Nephron progenitor cell (in vitro differentiated cells): ENCODE data around the gene ATXN7L2.

Experiments
- DNase-seq: peaks from one replicate; pipeline ENCODE4 v3.0.0; 2021
- H3K27ac Mint-ChIP-seq: 2 replicates; pipeline ENCODE4 v1.8.0; 2021; ENCODE audit warnings: mild to moderate bottlenecking, moderate library complexity, mixed read lengths
- H3K27me3 Mint-ChIP-seq: 2 replicates; pipeline ENCODE4 v1.8.0; 2021; ENCODE audit warnings: mild to moderate bottlenecking, low read depth, mixed read lengths; ENCODE audit not compliant: poor library complexity
- H3K36me3 Mint-ChIP-seq: 2 replicates; pipeline ENCODE4 v1.8.0; 2021; ENCODE audit warnings: low read depth, mixed read lengths
- H3K4me1 Mint-ChIP-seq: 2 replicates; pipeline ENCODE4 v1.8.0; 2021; ENCODE audit warnings: mixed read lengths
- H3K4me3 Mint-ChIP-seq: 2 replicates; pipeline ENCODE4 v1.8.0; 2021; ENCODE audit warnings: mild to moderate bottlenecking, moderate library complexity, mixed read lengths
- H3K9me3 Mint-ChIP-seq: 2 replicates; pipeline ENCODE4 v1.8.0; 2021; ENCODE audit warnings: mild to moderate bottlenecking, moderate library complexity, mixed read lengths
- TF ChIP-seq, protein P1 (sequence below): fragments of 200-600 bp; sonication (generic); IDR thresholded peaks from 2 replicates; pipeline ENCODE4 v1.5.0; 2021; ENCODE audit warnings: antibody characterized with exemption

Gene ATXN7L2

DNA sequence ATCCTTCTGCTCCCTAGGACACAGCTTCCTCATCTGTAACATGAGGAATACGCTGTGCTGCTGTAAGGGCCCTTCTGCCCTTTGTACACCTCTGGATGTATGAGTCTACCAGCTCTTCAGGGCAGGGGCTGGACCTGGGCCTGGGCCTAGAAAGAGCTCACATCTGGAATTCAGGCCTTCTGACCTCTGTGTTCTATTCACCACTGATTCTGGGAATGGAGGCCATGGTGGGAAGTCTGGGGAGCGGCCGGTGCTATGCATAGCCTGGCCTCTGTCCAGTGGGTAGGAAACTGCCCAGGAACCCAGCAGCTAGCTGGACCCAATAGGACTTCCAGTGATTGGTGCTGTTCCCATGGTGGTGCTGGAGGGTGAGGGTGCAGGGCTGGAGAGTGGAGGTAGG, 45.0 kb downstream of the ATXN7L2 start:
- Mint-ChIP-seq H3K9me3 (peaks cover 6% of the 10 kb centered on the region), H3K27ac (no peak overlapping the region), H3K36me3 (no peaks in the 10 kb centered on the region), H3K4me1 (peaks cover 73% of the 10 kb centered on the region), H3K4me3 (no peak overlapping the region), H3K27me3 (peaks cover 24% of the 10 kb centered on the region)
- TF ChIP-seq, protein P1, sequence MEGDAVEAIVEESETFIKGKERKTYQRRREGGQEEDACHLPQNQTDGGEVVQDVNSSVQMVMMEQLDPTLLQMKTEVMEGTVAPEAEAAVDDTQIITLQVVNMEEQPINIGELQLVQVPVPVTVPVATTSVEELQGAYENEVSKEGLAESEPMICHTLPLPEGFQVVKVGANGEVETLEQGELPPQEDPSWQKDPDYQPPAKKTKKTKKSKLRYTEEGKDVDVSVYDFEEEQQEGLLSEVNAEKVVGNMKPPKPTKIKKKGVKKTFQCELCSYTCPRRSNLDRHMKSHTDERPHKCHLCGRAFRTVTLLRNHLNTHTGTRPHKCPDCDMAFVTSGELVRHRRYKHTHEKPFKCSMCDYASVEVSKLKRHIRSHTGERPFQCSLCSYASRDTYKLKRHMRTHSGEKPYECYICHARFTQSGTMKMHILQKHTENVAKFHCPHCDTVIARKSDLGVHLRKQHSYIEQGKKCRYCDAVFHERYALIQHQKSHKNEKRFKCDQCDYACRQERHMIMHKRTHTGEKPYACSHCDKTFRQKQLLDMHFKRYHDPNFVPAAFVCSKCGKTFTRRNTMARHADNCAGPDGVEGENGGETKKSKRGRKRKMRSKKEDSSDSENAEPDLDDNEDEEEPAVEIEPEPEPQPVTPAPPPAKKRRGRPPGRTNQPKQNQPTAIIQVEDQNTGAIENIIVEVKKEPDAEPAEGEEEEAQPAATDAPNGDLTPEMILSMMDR: no peak
- DNase-seq: no peak

DNA sequence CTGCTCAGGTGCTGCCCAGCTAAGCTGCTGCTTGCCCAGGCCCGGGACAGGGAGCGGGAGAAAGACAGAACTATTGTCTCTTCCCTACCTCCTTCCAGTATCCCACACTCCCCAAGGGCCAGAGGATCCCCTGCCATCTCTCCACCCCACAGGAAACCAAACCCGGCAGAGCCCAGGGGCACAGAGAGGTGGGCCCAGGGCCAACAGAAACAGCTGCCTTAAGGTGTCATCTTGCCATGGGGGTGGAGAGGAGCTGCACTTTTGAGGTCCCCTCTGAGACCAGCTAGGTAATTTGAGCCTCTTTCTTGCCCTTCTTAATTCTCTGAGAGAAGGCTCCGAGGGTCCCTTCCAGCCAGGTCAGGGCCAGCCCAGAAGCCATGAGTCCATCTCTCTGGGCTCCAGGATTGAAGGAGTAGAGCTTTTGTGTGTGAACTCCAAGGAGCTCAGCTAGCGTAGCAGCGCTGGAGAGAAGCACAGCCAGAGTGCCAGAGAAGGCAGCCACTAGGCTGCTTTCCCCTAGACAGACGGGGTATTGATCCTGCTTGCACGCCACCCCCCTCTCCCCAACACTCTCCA, 46.3 kb downstream of the ATXN7L2 start:
- H3K36me3 Mint-ChIP-seq: no peaks in the 10 kb centered on the region
- H3K9me3 Mint-ChIP-seq: no peaks in the 10 kb centered on the region
- DNase-seq: no peak
- TF ChIP-seq, protein P1: no peak
- H3K27ac Mint-ChIP-seq: peak overlapping the region; percentile 86
- H3K27me3 Mint-ChIP-seq: peaks cover 19% of the 10 kb centered on the region
- peak overlapping the region; percentile 47 for H3K4me3 Mint-ChIP-seq
- peaks cover 73% of the 10 kb centered on the region for H3K4me1 Mint-ChIP-seq

DNA sequence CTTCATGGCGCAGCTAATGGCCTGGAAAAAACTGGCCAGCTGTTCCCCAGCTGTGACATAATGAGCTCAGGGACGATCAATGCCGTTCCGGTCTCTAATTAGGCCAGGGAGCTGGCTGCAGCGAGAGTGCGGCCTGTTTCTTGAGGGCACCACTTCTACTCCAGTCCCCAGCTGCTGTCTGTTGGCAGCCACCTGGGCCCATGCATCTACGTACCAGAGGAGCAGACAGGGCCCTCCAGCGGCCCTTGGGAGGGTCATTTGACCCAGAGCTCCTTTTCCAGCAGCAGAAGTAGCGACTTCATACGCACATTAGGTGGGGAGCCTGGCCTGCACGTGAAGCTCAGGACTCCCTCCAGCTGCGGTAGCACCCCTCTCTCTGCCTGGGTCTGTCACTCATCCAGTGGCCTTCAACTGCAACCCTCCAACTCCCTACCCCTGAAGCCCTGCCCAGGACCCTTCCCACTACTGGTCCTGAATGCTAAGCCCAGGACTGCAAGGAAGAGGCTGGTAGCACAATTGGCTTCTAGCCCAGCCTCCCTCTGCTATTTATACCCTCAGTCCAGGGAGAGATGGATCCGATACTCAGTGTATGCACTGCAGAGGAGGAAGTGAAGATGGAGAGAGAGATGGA, 46.9 kb downstream of the ATXN7L2 start:
- Mint-ChIP-seq H3K4me1 (peaks cover 70% of the 10 kb centered on the region), H3K27ac (peak overlapping the region; percentile 24), H3K9me3 (no peaks in the 10 kb centered on the region), H3K4me3 (peak overlapping the region; percentile 47), H3K27me3 (peaks cover 22% of the 10 kb centered on the region), H3K36me3 (no peaks in the 10 kb centered on the region)
- peak; percentile 43 for DNase-seq
- TF ChIP-seq, protein P1: no peak

DNA sequence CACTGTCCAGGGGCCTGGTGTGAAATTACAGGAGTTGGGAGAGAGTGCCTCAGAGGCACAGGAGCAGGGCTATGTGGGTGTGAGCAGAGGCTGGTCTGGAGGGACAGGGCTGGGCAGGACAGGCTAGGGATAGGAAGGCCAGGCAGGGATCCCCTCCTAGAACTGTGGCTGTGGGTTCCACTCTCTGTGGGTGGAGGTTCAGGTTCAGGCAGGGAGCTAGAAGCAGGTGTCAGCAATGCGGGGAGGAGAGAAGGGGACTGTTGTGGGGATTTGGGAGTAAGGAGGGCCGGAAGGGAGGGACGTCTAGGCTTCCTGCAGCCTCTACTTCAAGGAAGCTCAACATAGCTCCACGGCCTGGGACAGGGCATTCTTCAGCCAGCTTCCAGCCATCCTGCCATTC, 47.7 kb downstream of the ATXN7L2 start:
- Mint-ChIP-seq H3K27me3 (peaks cover 14% of the 10 kb centered on the region), H3K4me1 (peaks cover 62% of the 10 kb centered on the region), H3K4me3 (peak overlapping the region; percentile 12), H3K36me3 (no peaks in the 10 kb centered on the region), H3K9me3 (no peaks in the 10 kb centered on the region), H3K27ac (no peak overlapping the region)
- DNase-seq: no peak
- TF ChIP-seq, protein P1: no peak

DNA sequence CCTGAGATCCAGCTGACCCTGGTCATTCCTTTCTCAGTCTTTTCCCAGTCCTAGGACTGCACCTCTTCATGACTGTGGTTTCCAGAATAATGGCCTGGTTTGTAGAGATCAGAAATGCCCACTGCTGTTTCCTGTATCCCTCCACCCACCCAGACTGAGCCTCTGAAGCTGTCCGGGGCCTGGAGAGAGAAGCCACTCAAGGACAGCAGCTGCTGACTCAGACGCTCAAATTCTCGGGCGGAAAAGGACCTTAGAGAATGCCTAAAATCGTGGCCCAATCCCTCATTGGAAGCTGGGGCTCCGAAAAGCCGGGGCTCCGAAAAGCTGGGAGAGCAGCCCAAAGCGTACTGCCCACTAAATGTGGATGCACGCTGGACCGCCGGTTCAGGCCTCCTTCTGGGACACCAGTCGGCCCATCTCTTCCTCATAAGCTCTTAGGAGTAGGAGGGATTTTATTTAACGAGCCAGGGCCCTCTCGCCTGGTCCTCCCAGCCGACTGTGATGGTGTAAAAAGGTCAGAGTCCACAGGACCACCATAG, 48.2 kb downstream of the ATXN7L2 start:
- H3K9me3 Mint-ChIP-seq: no peaks in the 10 kb centered on the region
- H3K27ac Mint-ChIP-seq: no peak overlapping the region
- H3K36me3 Mint-ChIP-seq: no peaks in the 10 kb centered on the region
- H3K4me1 Mint-ChIP-seq: peaks cover 61% of the 10 kb centered on the region
- peaks cover 14% of the 10 kb centered on the region for H3K27me3 Mint-ChIP-seq
- H3K4me3 Mint-ChIP-seq: no peak overlapping the region
- TF ChIP-seq, protein P1: no peak
- DNase-seq: no peak
